CD4-positive, alpha-beta T cell (primary cell): ENCODE measurements around the gene SCAI. TPM values are rescaled to one million over a fixed set of nuclear protein-coding genes. Genes with fewer than 3 reads are reported as not detected.

Experiments used
- ATAC-seq: fragments of 200-7000 bp; cut with Tn5 transposase; one replicate; pipeline ENCODE4 v1.10.0; 2022; ENCODE audit warnings: mild to moderate bottlenecking; ENCODE audit not compliant: poor library complexity
- CTCF ChIA-PET: fragments of 350-600 bp; sonication (Branson Sonifier 250); formaldehyde crosslinking; loops from one replicate; lab custom pipeline; 2021; ENCODE audit warnings: antibody characterized with exemption, inconsistent platforms; lab: Charles Lee
- POLR2A ChIA-PET: fragments of 350-600 bp; sonication (Branson Sonifier 250); formaldehyde crosslinking; loops from one replicate; lab custom pipeline; 2021; ENCODE audit warnings: antibody characterized with exemption, inconsistent platforms; lab: Charles Lee
- DNase-seq, 14 experiments: peaks; one replicate each; pipeline ENCODE4 v3.0.0-alpha.2; 2013 to 2020; ENCODE audit warnings: mixed read lengths in 2 of 14
- H3K27ac ChIP-seq, 2 donors: one replicate each; pipeline versions ENCODE4 v1.5.1 to v1.7.0; 2013; ENCODE audit warnings: low read length in 2 of 2, low read depth in 1 of 2, mild to moderate bottlenecking in 1 of 2
- H3K27me3 ChIP-seq, 2 experiments: 1 replicate in 1 of 2; 2 replicates in 1 of 2; pipeline versions ENCODE4 v1.6.1 to v1.7.0; 2013; ENCODE audit warnings: low read length in 2 of 2, control low read depth in 1 of 2, mild to moderate bottlenecking in 1 of 2, moderate library complexity in 1 of 2; ENCODE audit not compliant: insufficient read depth in 2 of 2, control insufficient read depth in 1 of 2
- H3K36me3 ChIP-seq: one replicate; pipeline ENCODE4 v1.6.1; 2013; ENCODE audit warnings: low read length, control low read depth; ENCODE audit not compliant: insufficient read depth
- H3K4me1 ChIP-seq: one replicate; pipeline ENCODE4 v1.6.1; 2013; ENCODE audit warnings: low read length, control low read depth; ENCODE audit not compliant: insufficient read depth
- H3K4me3 ChIP-seq: one replicate; pipeline ENCODE4 v1.5.1; 2013; ENCODE audit warnings: mild to moderate bottlenecking, low read length, moderate library complexity
- H3K9me3 ChIP-seq, 2 experiments: 1 replicate in 1 of 2; 2 replicates in 1 of 2; pipeline versions ENCODE4 v1.6.1 to v1.7.0; 2013; ENCODE audit warnings: low read length in 2 of 2, mild to moderate bottlenecking in 2 of 2, control low read depth in 1 of 2, moderate library complexity in 1 of 2; ENCODE audit not compliant: control insufficient read depth in 1 of 2, insufficient read depth in 1 of 2
- H3K27ac Mint-ChIP-seq: one replicate; pipeline ENCODE4 v1.8.0; 2020; ENCODE audit warnings: mixed read lengths
- H3K27me3 Mint-ChIP-seq: one replicate; pipeline ENCODE4 v1.8.0; 2021; ENCODE audit warnings: mixed read lengths
- H3K36me3 Mint-ChIP-seq: one replicate; pipeline ENCODE4 v1.8.0; 2021; ENCODE audit warnings: low read depth, mixed read lengths
- H3K4me1 Mint-ChIP-seq: one replicate; pipeline ENCODE4 v1.8.0; 2021; ENCODE audit warnings: low read depth, mixed read lengths
- H3K4me3 Mint-ChIP-seq: one replicate; pipeline ENCODE4 v1.8.0; 2020; ENCODE audit warnings: mild to moderate bottlenecking, mixed read lengths
- H3K9me3 Mint-ChIP-seq: one replicate; pipeline ENCODE4 v1.8.0; 2020; ENCODE audit warnings: mixed read lengths
- intact Hi-C, 2 experiments: fragments of 100-400 bp; cut with DNase I in 1 of 2; cut with micrococcal nuclease in 1 of 2; formaldehyde crosslinking; loops; one replicate each; pipeline versions ENCODE4 v1.15.1 to v1.9.0; 2023 to 2025; cut with DNase I, micrococcal nuclease
- total RNA-seq, 174 experiments: library from RNA in 2 of 174; stranded (reverse) in 2 of 174; gene quantifications; one replicate each; pipeline ENCODE4 v1.2.3 and lab custom pipeline; 2021 to 2026
- TF ChIP-seq, protein P1 (sequence below): fragments of 200-600 bp; IDR thresholded peaks from one replicate; pipeline ENCODE4 v1.8.0; 2022; ENCODE audit warnings: antibody characterized with exemption, mild to moderate bottlenecking

SCAI gene
- total RNA-seq, 2 experiments from 2014 or later, result 11.6 to 13.4 TPM

DNA sequence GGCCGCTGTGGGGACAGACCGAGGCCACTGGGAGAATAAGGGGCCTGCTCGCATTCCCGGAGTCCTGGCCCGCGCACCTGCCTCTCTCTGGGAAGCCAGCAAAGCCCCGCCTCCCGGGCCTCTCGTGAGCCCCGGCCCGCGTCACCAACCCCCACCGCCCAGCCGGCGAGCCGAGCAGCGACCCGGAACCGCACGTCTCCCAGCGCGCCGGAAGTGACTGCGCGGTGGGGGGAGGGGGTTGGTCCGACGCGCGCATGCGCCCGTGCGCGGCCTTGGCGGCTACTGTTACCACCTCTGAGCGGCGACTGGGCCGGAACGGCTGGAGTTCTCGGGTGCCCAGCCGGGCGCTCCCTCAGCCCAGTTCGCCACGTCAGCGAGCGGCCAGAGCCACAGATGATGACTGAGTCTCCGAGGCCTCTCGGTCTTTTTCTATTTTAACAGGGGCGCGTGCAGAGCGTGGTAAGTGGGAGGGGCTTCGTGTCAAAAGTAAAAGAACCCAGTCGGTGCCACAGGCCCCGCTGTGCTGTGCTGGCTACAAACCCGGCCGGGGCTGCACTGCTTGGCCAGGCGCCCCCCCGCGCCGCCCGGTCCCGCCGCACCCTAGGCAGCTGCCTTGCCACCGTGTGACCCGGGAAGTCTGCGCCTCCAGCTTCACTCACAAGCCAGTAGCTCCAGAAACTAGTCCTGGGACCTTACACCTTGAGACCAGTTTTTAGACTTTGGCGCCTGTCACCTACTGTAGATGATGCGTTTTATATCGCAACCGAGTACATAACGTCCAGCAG is 202.2 kb downstream of the SCAI start, which contains the start of gene GOLGA1:
GOLGA1 (minus strand) TSS at position 190 of the 785 bp plus-strand sequence. CDS start 2,372 bp downstream, outside the sequence.
- POLR2A ChIA-PET, result interaction anchor here (0.6 to 3.1 kb wide), 20 partner anchors 8 to 321 kb away, joined by 3 to 108 read pairs (median 4); partner anchors contain the start of genes ARPC5L, GAPVD1, HSPA5 and PPP6C
- Mint-ChIP-seq H3K27me3 (no peaks in the 10 kb centered on the region), H3K4me3 (peak within 1 kb of the TSS; percentile 94), H3K27ac (peak within 1 kb of the TSS; percentile 90), H3K36me3 (peaks cover 27% of the 10 kb centered on the region), H3K9me3 (no peaks in the 10 kb centered on the region), H3K4me1 (peaks cover 23% of the 10 kb centered on the region)
- no peaks in the 10 kb centered on the region for H3K9me3 ChIP-seq
- H3K27me3 ChIP-seq, result no peaks in the 10 kb centered on the region
- CTCF ChIA-PET, result interaction anchor here (0.9 kb wide), 1 partner anchor 88 kb away, joined by 3 read pairs; the partner anchor contains the start of gene WDR38
- peak; percentile 84 for ATAC-seq
- intact Hi-C loops, result loop anchor here (1.0 to 5.0 kb wide), 6 partner anchors 24 to 261 kb away; partner anchors contain the start of genes SCAI (in 2 of the 2), ARPC5L (in 1 of the 2), NR6A1 (in 1 of the 2) and RABEPK (in 1 of the 2)
- peak within 1 kb of the TSS; percentile 96 for H3K4me3 ChIP-seq
- H3K27ac ChIP-seq, result peak within 1 kb of the TSS; percentile 90 to 95
- peaks cover 20% of the 10 kb centered on the region for H3K4me1 ChIP-seq
- DNase-seq, result peak; percentile 86 to 98 (median 91)
- TF ChIP-seq, protein P1, sequence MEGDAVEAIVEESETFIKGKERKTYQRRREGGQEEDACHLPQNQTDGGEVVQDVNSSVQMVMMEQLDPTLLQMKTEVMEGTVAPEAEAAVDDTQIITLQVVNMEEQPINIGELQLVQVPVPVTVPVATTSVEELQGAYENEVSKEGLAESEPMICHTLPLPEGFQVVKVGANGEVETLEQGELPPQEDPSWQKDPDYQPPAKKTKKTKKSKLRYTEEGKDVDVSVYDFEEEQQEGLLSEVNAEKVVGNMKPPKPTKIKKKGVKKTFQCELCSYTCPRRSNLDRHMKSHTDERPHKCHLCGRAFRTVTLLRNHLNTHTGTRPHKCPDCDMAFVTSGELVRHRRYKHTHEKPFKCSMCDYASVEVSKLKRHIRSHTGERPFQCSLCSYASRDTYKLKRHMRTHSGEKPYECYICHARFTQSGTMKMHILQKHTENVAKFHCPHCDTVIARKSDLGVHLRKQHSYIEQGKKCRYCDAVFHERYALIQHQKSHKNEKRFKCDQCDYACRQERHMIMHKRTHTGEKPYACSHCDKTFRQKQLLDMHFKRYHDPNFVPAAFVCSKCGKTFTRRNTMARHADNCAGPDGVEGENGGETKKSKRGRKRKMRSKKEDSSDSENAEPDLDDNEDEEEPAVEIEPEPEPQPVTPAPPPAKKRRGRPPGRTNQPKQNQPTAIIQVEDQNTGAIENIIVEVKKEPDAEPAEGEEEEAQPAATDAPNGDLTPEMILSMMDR, result no peak
- peaks cover 16% of the 10 kb centered on the region for H3K36me3 ChIP-seq

DNA sequence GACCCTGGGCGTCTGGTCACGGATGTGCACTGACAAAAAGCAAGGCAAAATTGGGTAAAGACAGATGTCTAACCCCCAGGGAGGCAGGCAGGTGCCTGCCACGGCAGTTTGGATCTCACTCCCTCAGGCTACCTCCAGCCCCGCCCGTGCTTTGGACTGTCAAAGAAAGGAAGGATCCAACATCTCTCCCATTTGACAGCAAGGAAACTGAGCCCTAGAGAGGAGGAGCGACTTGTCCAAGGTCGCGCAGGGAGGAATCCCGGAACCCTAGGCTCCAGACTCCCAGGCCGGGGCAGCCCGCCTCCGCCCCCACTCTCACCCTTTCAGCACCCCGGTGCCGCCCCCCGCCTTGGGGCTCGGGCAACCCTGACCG is 202.8 kb downstream of the SCAI start:
- DNase-seq (peak in 1 of 14 experiments; percentile 9), ATAC-seq (peak; percentile 9)
- H3K27ac ChIP-seq, result peak overlapping the region; percentile 90 to 95
- Mint-ChIP-seq H3K4me3 (peak overlapping the region; percentile 94), H3K27ac (peak overlapping the region; percentile 90), H3K4me1 (peaks cover 23% of the 10 kb centered on the region), H3K9me3 (no peaks in the 10 kb centered on the region), H3K36me3 (peaks cover 33% of the 10 kb centered on the region), H3K27me3 (no peaks in the 10 kb centered on the region)
- H3K27me3 ChIP-seq, result no peaks in the 10 kb centered on the region
- H3K36me3 ChIP-seq, result peaks cover 22% of the 10 kb centered on the region
- TF ChIP-seq, protein P1, result no peak
- peaks cover 20% of the 10 kb centered on the region for H3K4me1 ChIP-seq
- POLR2A ChIA-PET, result interaction anchor here (1.0 to 1.8 kb wide), 2 partner anchors 25 to 301 kb away, joined by 5 to 12 read pairs; partner anchors contain the start of gene HSPA5
- intact Hi-C loops, result loop anchor here (2.0 to 5.0 kb wide), 4 partner anchors 72 to 262 kb away; partner anchors contain the start of genes ARPC5L (in 1 of the 2), NR6A1 (in 1 of the 2), RABEPK (in 1 of the 2) and RPL35 (in 1 of the 2)
- H3K4me3 ChIP-seq, result peak overlapping the region; percentile 96
- H3K9me3 ChIP-seq, result no peaks in the 10 kb centered on the region
- CTCF ChIA-PET, result no interaction called here

DNA sequence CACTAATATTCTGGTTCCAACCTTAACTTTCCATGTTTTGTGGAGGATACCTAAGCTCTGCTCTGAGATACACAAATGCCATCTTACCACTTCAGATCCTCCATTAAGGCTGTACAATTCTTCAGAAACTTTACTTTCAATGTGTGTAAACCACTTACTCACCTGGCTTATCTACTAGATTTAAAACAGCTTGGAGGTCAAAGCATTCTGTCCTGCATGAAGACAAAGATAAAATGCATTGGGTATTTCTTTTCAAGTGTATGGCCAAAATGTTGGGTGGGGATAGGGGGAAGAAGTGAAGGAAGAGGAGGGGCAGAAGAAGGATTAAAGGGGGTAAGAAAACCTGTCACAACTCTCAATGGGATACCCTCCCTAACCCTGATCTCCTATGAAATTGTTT is 203.4 kb downstream of the SCAI start:
- POLR2A ChIA-PET, result interaction anchor here (1.0 kb wide), 1 partner anchor 26 kb away, joined by 5 read pairs; no protein-coding TSS in a partner anchor
- TF ChIP-seq, protein P1, result no peak
- H3K27me3 Mint-ChIP-seq, result no peaks in the 10 kb centered on the region
- ATAC-seq, result no peak
- Histone ChIP-seq H3K27me3 (no peaks in the 10 kb centered on the region), H3K9me3 (no peaks in the 10 kb centered on the region), H3K36me3 (peaks cover 27% of the 10 kb centered on the region), H3K4me1 (peaks cover 20% of the 10 kb centered on the region), H3K4me3 (peak overlapping the region; percentile 96), H3K27ac (peak overlapping the region; percentile 90 to 95)
- H3K27ac Mint-ChIP-seq, result peak overlapping the region; percentile 90
- peaks cover 37% of the 10 kb centered on the region for H3K36me3 Mint-ChIP-seq
- H3K4me1 Mint-ChIP-seq, result peaks cover 23% of the 10 kb centered on the region
- intact Hi-C loops, result loop anchor here (2.0 to 5.0 kb wide), 4 partner anchors 71 to 262 kb away; partner anchors contain the start of genes ARPC5L (in 1 of the 2), NR6A1 (in 1 of the 2), RABEPK (in 1 of the 2) and RPL35 (in 1 of the 2)
- no peak for DNase-seq
- H3K4me3 Mint-ChIP-seq, result peak overlapping the region; percentile 94
- H3K9me3 Mint-ChIP-seq, result no peaks in the 10 kb centered on the region
- CTCF ChIA-PET, result no interaction called here
